Lung (tissue), 12 donors: ENCODE data around the gene DIP2B. TPM values are rescaled to one million over a fixed set of nuclear protein-coding genes. Genes with fewer than 3 reads are reported as not detected.

Experiments
- ATAC-seq: fragments of 200-7000 bp; cut with Tn5 transposase; one replicate; pipeline ENCODE4 v1.9.1; 2020; ENCODE audit warnings: moderate number of reproducible peaks; ENCODE audit not compliant: insufficient read depth, low FRiP score
- DNase-seq, 3 donors: peaks; one replicate each; pipeline ENCODE4 v3.0.0-alpha.2; 2013 to 2017
- H3K27ac ChIP-seq, 2 donors: one replicate each; pipeline ENCODE4 v1.5.1; 2013; ENCODE audit warnings: mild to moderate bottlenecking in 2 of 2, moderate library complexity in 2 of 2, control low read depth in 1 of 2, inconsistent platforms in 1 of 2, low read depth in 1 of 2, low read length in 1 of 2
- H3K27me3 ChIP-seq, 3 donors: one replicate each; pipeline ENCODE4 v1.5.1; 2013; ENCODE audit warnings: low read length in 2 of 3; ENCODE audit not compliant: control insufficient read depth in 3 of 3, insufficient read depth in 3 of 3
- H3K36me3 ChIP-seq, 4 donors: one replicate each; pipeline ENCODE4 v1.5.1; 2013; ENCODE audit warnings: low read length in 4 of 4, mild to moderate bottlenecking in 1 of 4, moderate library complexity in 1 of 4; ENCODE audit not compliant: control insufficient read depth in 4 of 4, insufficient read depth in 4 of 4
- H3K4me1 ChIP-seq, 5 donors: one replicate each; pipeline ENCODE4 v1.5.1; 2013; ENCODE audit warnings: low read length in 5 of 5, mild to moderate bottlenecking in 2 of 5, moderate library complexity in 1 of 5; ENCODE audit not compliant: control insufficient read depth in 5 of 5, insufficient read depth in 5 of 5
- H3K4me3 ChIP-seq: one replicate; pipeline ENCODE4 v1.5.1; 2013; ENCODE audit warnings: mild to moderate bottlenecking, control low read depth, moderate library complexity
- H3K9ac ChIP-seq, 2 donors: one replicate each; pipeline ENCODE4 v1.5.1; 2013; ENCODE audit warnings: low read length in 2 of 2, control low read depth in 1 of 2; ENCODE audit not compliant: insufficient read depth in 1 of 2
- H3K9me3 ChIP-seq, 4 donors: one replicate each; pipeline ENCODE4 v1.5.1; 2013; ENCODE audit warnings: low read length in 3 of 4, mild to moderate bottlenecking in 1 of 4, moderate library complexity in 1 of 4; ENCODE audit not compliant: control insufficient read depth in 4 of 4, insufficient read depth in 3 of 4
- CTCF ChIP-seq: IDR thresholded peaks from 2 replicates; pipeline ENCODE4 v1.5.1; 2012; ENCODE audit warnings: mild to moderate bottlenecking; ENCODE audit errors: control extremely low read depth, extremely low read depth
- WGBS, 2 donors: extraction: QIAGEN DNeasy Blood & Tissue Kit; methylation state at CpG; one replicate each; pipeline ENCODE4 v1.1.7; 2013; 5-methylcytosine and 5-hydroxymethylcytosine counted together
- polyA plus RNA-seq, 2 donors: library from polyadenylated mRNA; stranded (reverse); fragments of 200-250 nt; gene quantifications; one replicate each; pipeline ENCODE4 v1.2.1, GENCODE V29; 2013
- total RNA-seq, 2 donors: library from RNA; depleted of rRNA in 1 of 2; stranded (reverse); fragments of >200 nt in 1 of 2; gene quantifications; one replicate each; pipeline ENCODE4 v1.2.1, GENCODE V29; 2014 to 2021
- donor health status: control.
- donor health status: control.
- donor health status: Bipolar disorder and iron deficiency.
- donor health status: healthy.
- donor health status: DM: yes; HTN: yes; CAD: no.

The DIP2B gene
- total and polyA plus RNA-seq, 4 donors: 4.2 to 55.8 (median 18.6) TPM

- H3K9me3 ChIP-seq: no peaks in the 10 kb centered on the region
- no peak overlapping the region for H3K4me3 ChIP-seq
- ATAC-seq (no peak), DNase-seq (no peak)
- H3K27ac ChIP-seq: no peak overlapping the region
- no peaks in the 10 kb centered on the region for H3K27me3 ChIP-seq
- H3K36me3 ChIP-seq: no peaks in the 10 kb centered on the region
- 83 to 85% methylated on average over 8 of the region's 8 CpGs for WGBS, 2 donors
- peaks cover 0 to 4% (median 0%) of the 10 kb centered on the region in 5 donors for H3K4me1 ChIP-seq
- no peak overlapping the region for H3K9ac ChIP-seq
- TF ChIP-seq CTCF: no peak
These were observed 85.1 kb downstream of the DIP2B start for GRCh38 chr12:50589650-50590435.

- Histone ChIP-seq H3K9ac (no peak overlapping the region), H3K4me1 (peaks cover 0 to 4% (median 0%) of the 10 kb centered on the region in 5 donors), H3K27me3 (no peaks in the 10 kb centered on the region), H3K9me3 (no peaks in the 10 kb centered on the region), H3K27ac (no peak overlapping the region), H3K4me3 (no peak overlapping the region), H3K36me3 (no peaks in the 10 kb centered on the region)
- TF ChIP-seq CTCF: no peak
- no peak for DNase-seq
- no peak for ATAC-seq
These were observed 86.1 kb downstream of the DIP2B start for GRCh38 chr12:50590869-50591268.

GRCh38 chr12:50595667-50596066 lies 90.9 kb downstream of the DIP2B start:
- ATAC-seq (no peak), DNase-seq (no peak)
- Histone ChIP-seq H3K9me3 (no peaks in the 10 kb centered on the region), H3K9ac (no peak overlapping the region), H3K36me3 (no peaks in the 10 kb centered on the region), H3K4me3 (no peak overlapping the region), H3K4me1 (peaks cover 0 to 8% (median 5%) of the 10 kb centered on the region in 5 donors), H3K27ac (no peak overlapping the region), H3K27me3 (no peaks in the 10 kb centered on the region)
- WGBS, 2 donors: 78 to 86% methylated on average over 3 of the region's 3 CpGs
- no peak for TF ChIP-seq CTCF
